ENCODE data around the gene CTNNA2.

CTNNA2 gene

GRCh38 chr2:80303006-80303908, 790.4 kb downstream of the CTNNA2 start:
- TF ChIP-seq CTCF (IDR thresholded peaks at IDR 0.05; ENCODE audit: low read depth, low read length), result no peak
- Histone ChIP-seq H3K36me3 (no peaks in the 10 kb centered on the region), H3K27me3 (no peaks in the 10 kb centered on the region), H3K4me3 (ENCODE audit: low read depth, low read length) (peak overlapping the region; percentile 73), H3K9me3 (no peaks in the 10 kb centered on the region), H3K4me1 (no peaks in the 10 kb centered on the region)
- DNase-seq, result peak; percentile 61

GRCh38 chr2:80303909-80304837, 791.3 kb downstream of the CTNNA2 start, which contains the start of gene LRRTM1:
LRRTM1 (minus strand) TSS chr2:80304752; CDS start chr2:80303819, 933 bp downstream.
- peak; percentile 53 for DNase-seq
- TF ChIP-seq CTCF (IDR thresholded peaks at IDR 0.05; ENCODE audit: low read depth, low read length), result no peak
- H3K36me3 ChIP-seq, result no peaks in the 10 kb centered on the region
- peak within 1 kb of the TSS; percentile 73 for H3K4me3 ChIP-seq (ENCODE audit: low read depth, low read length)
- H3K9me3 ChIP-seq, result no peaks in the 10 kb centered on the region
- H3K4me1 ChIP-seq, result no peaks in the 10 kb centered on the region
- no peaks in the 10 kb centered on the region for H3K27me3 ChIP-seq

GRCh38 chr2:80311304-80311703, 798.5 kb downstream of the CTNNA2 start:
- no peaks in the 10 kb centered on the region for H3K27me3 ChIP-seq
- H3K4me3 ChIP-seq (ENCODE audit: low read depth, low read length), result no peak overlapping the region
- TF ChIP-seq CTCF (IDR thresholded peaks at IDR 0.05; ENCODE audit: low read depth, low read length), result no peak
- H3K9me3 ChIP-seq, result no peaks in the 10 kb centered on the region
- DNase-seq, result no peak
- no peaks in the 10 kb centered on the region for H3K4me1 ChIP-seq
- no peaks in the 10 kb centered on the region for H3K36me3 ChIP-seq

- H3K9me3 ChIP-seq, result no peaks in the 10 kb centered on the region
- H3K27me3 ChIP-seq, result no peaks in the 10 kb centered on the region
- no peaks in the 10 kb centered on the region for H3K4me1 ChIP-seq
- no peak for TF ChIP-seq CTCF (IDR thresholded peaks at IDR 0.05; ENCODE audit: low read depth, low read length)
- no peak for DNase-seq
- H3K4me3 ChIP-seq (ENCODE audit: low read depth, low read length), result no peak overlapping the region
- no peaks in the 10 kb centered on the region for H3K36me3 ChIP-seq
These were observed 799.5 kb downstream of the CTNNA2 start for GRCh38 chr2:80312282-80312839.

GRCh38 chr2:80322311-80322920, 809.6 kb downstream of the CTNNA2 start:
- Histone ChIP-seq H3K36me3 (no peaks in the 10 kb centered on the region), H3K4me3 (ENCODE audit: low read depth, low read length) (no peak overlapping the region), H3K4me1 (peaks cover 4% of the 10 kb centered on the region; the same call in 1 of the 2 replicates), H3K27me3 (no peaks in the 10 kb centered on the region), H3K9me3 (no peaks in the 10 kb centered on the region)
- DNase-seq, result no peak
- no peak for TF ChIP-seq CTCF (IDR thresholded peaks at IDR 0.05; ENCODE audit: low read depth, low read length)

All from BE2C (cell line).